Subcutaneous adipose tissue (tissue), 4 donors: ENCODE results near the gene WWOX. TPM values are rescaled to one million over a fixed set of nuclear protein-coding genes. Genes with fewer than 3 reads are reported as not detected.

ENCODE experiments used
- CTCF ChIP-seq: fragments of 450-650 bp; IDR thresholded peaks from one replicate; pipeline ENCODE4 v1.5.1; 2016; ENCODE audit warnings: low read depth, mild to moderate bottlenecking, control low read depth, antibody characterized with exemption, moderate library complexity
- total RNA-seq, 4 donors: library from RNA; depleted of rRNA; stranded (reverse); fragments of >200 nt; gene quantifications; one replicate each; pipeline ENCODE4 v1.1.0, GENCODE V29; 2016

WWOX gene
- total RNA-seq, 4 donors from 2014 or later, result 31.4 to 67.8 (median 46.0) TPM

- TF ChIP-seq CTCF, result no peak
Measured at GRCh38 chr16:78368121-78369102, 269.0 kb downstream of the WWOX start.

GRCh38 chr16:78372277-78372676, 272.8 kb downstream of the WWOX start:
- no peak for TF ChIP-seq CTCF

GRCh38 chr16:78375055-78375679, 275.7 kb downstream of the WWOX start:
- no peak for TF ChIP-seq CTCF

GRCh38 chr16:78376452-78376851, 277.0 kb downstream of the WWOX start:
- TF ChIP-seq CTCF, result no peak

GRCh38 chr16:78377312-78377711, 277.9 kb downstream of the WWOX start:
- TF ChIP-seq CTCF, result no peak

GRCh38 chr16:78381060-78381459, 281.6 kb downstream of the WWOX start:
- no peak for TF ChIP-seq CTCF

GRCh38 chr16:78383118-78383517, 283.7 kb downstream of the WWOX start:
- TF ChIP-seq CTCF, result no peak
